ENCODE data around the gene CTNNA3.

Gene CTNNA3

DNA sequence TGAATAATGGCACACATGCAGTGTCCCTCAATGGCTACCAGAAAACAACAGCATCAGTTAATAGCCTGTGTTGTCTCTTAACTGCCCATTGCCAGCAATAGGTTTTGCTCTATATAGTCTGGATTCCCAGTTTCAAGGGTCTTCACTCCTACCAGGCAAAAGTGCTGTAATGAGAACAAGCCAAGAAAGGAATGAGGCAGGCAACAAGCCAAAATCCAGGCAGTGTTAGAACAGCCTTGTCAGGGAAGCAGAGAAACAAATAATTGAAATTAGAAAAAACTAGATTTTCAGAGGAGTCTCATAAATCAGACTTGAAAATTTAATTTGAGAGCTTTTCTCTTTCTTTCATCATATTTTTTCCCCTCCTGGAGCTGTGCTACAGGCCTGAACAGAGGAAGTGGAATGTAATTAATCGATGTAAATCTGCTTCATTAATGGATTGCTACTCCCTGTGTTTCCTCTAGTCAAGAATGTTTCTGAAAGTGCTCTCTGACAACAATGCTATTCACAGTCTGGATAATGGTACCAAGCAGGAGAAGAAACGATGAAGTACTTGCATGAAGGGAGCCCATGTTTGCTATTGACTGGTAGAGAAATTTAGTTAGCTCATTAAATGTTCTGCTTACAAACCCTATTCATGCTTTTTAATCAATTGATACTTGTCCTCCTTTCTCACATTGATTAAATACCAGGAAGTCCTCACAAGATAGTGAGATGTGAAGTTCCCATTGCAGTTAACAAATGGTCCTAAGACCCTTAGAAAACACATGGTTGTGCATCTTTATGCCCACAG lies 972.2 kb downstream of the CTNNA3 start:
- in situ Hi-C loops (cut with MboI; ENCODE audit: low pct_unique_long_range_greater_than_20kb, low sequenced_read_pairs, unreplicated experiment): no loop called here
- TF ChIP-seq, protein P1, sequence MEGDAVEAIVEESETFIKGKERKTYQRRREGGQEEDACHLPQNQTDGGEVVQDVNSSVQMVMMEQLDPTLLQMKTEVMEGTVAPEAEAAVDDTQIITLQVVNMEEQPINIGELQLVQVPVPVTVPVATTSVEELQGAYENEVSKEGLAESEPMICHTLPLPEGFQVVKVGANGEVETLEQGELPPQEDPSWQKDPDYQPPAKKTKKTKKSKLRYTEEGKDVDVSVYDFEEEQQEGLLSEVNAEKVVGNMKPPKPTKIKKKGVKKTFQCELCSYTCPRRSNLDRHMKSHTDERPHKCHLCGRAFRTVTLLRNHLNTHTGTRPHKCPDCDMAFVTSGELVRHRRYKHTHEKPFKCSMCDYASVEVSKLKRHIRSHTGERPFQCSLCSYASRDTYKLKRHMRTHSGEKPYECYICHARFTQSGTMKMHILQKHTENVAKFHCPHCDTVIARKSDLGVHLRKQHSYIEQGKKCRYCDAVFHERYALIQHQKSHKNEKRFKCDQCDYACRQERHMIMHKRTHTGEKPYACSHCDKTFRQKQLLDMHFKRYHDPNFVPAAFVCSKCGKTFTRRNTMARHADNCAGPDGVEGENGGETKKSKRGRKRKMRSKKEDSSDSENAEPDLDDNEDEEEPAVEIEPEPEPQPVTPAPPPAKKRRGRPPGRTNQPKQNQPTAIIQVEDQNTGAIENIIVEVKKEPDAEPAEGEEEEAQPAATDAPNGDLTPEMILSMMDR (IDR thresholded peaks at IDR 0.05; ENCODE audit: extremely low read depth, insufficient read depth, missing control alignments): no peak
- DNase-seq (ENCODE audit: low spot score): no peak

GRCh38 chr10:66719483-66719882 lies 976.5 kb downstream of the CTNNA3 start:
- no peak for DNase-seq (ENCODE audit: low spot score)
- TF ChIP-seq, protein P1 (IDR thresholded peaks at IDR 0.05; ENCODE audit: extremely low read depth, insufficient read depth, missing control alignments): no peak
- in situ Hi-C loops (cut with MboI; ENCODE audit: low pct_unique_long_range_greater_than_20kb, low sequenced_read_pairs, unreplicated experiment): no loop called here

- DNase-seq (ENCODE audit: low spot score): no peak
- in situ Hi-C loops (cut with MboI; ENCODE audit: low pct_unique_long_range_greater_than_20kb, low sequenced_read_pairs, unreplicated experiment): no loop called here
Measured at GRCh38 chr10:66717231-66717981, 978.6 kb downstream of the CTNNA3 start.

GRCh38 chr10:66714741-66715140 lies 981.3 kb downstream of the CTNNA3 start:
- TF ChIP-seq, protein P1 (IDR thresholded peaks at IDR 0.05; ENCODE audit: extremely low read depth, insufficient read depth, missing control alignments): no peak
- in situ Hi-C loops (cut with MboI; ENCODE audit: low pct_unique_long_range_greater_than_20kb, low sequenced_read_pairs, unreplicated experiment): no loop called here
- no peak for DNase-seq (ENCODE audit: low spot score)

More at GRCh38 chr10:66717231-66717981, 978.6 kb downstream of the CTNNA3 start:
- TF ChIP-seq, protein P1 (IDR thresholded peaks at IDR 0.05; ENCODE audit: extremely low read depth, insufficient read depth, missing control alignments): no peak

DNA sequence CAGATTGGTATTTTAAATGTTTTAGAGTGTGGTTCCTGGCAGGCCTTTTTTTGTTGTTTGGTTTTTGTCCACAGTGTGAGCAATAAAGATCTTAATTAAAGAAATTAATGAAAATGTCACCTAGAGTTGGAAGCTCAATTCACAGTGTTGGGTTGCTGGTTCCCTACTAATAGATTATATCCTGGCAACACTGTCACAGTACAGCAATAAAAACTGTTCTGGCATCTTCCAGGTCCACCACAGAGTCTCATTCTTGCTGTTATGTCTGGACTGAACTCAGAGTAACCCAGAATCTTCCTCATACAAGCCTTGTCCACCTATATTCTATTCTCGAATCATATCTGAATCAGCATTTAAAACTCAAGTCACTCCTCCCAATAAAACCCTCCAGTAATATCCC lies 982.6 kb downstream of the CTNNA3 start:
- no peak for DNase-seq (ENCODE audit: low spot score)
- in situ Hi-C loops (cut with MboI; ENCODE audit: low pct_unique_long_range_greater_than_20kb, low sequenced_read_pairs, unreplicated experiment): no loop called here
- TF ChIP-seq, protein P1 (IDR thresholded peaks at IDR 0.05; ENCODE audit: extremely low read depth, insufficient read depth, missing control alignments): no peak

DNA sequence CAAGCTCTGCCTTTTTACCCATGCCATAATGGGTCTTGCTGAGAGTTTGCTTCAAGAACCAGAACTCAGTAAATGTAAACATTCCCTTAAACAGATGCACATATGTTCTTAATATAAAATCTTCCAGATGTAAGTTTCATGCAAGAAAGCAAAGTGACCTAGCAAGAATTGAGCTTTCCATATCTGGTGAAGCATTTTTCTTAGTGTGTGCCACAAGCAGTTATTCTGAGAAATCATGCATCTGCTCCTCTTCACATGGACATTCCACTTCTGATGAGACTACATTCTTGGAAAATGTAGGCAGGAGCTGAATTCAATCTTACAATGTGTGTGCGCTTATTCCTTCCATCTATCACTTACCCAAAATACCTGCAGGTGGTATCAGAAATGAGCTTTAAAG lies 997.9 kb downstream of the CTNNA3 start:
- no peak for DNase-seq (ENCODE audit: low spot score)
- TF ChIP-seq, protein P1 (IDR thresholded peaks at IDR 0.05; ENCODE audit: extremely low read depth, insufficient read depth, missing control alignments): no peak
- in situ Hi-C loops (cut with MboI; ENCODE audit: low pct_unique_long_range_greater_than_20kb, low sequenced_read_pairs, unreplicated experiment): no loop called here
